ENCODE results near the gene EIF3I. TPM values are rescaled to one million over a fixed set of nuclear protein-coding genes. Genes with fewer than 3 reads are reported as not detected.

Gene EIF3I
- total and polyA plus RNA-seq, 12 donors, result 90.3 to 342 (median 106) TPM

- Histone ChIP-seq H3K27ac (peak overlapping the region; percentile 59 to 98 (median 96)), H3K36me3 (peaks cover 0 to 51% (median 4%) of the 10 kb centered on the region in 9 donors), H3K4me1 (peaks cover 3 to 50% (median 32%) of the 10 kb centered on the region in 9 donors), H3K9me3 (no peaks in the 10 kb centered on the region), H3K4me3 (peak overlapping the region; percentile 4 to 80 (median 72)), H3K27me3 (no peaks in the 10 kb centered on the region)
- 6 to 12% methylated on average over 7 of the region's 7 CpGs for WGBS, 2 donors
- intact Hi-C loops (cut with DNase I), result loop anchor here in 2 of 10 donors (5.0 to 10.0 kb wide), 2 partner anchors 64 to 72 kb away; partner anchors contain the start of gene KPNA6 (in 1 of the 2)
- peak in 7 of 8 donors; percentile 0 to 40 (median 34) for ATAC-seq
- no peak for TF ChIP-seq CTCF (IDR thresholded peaks at IDR 0.05)
- DNase-seq, result no peak
Observed at GRCh38 chr1:32179193-32179442, 43.1 kb upstream of the EIF3I start.

DNA sequence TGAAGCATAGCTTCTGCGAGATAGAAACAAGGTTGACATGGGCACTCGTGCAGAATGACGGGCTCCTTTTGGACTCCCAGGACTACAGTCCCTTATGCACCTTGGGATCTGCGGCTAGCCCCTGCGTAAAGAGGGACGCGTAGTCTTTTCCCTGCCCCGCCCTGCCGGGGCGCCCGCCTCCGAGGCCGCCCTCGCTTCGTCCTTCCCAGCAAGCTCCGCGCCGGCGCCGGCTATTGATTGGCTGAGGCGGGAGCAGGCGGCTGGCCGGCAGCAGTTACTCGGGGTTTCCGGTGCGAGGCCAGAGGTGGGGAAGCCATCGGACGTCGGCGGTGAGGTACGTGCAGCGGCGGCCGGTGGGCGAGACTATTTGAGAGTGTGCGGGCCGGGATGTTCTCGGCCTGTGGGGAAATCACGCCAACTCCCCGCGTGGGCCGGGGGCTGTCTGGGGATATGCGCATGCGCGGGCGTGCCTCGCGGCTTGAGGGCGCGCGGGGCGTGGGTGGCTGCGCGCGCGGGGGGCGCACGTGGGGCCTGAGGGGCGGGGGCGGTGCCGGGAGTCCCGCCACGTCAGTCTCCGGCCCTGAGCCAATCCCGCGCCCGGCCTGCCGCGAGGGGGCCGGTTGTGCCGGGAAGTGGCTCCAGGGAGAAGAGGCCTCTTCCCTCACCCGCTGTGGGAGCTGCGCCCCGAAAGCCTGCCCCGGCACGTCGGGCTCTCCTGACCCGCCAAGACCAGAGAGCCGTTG is 42.6 kb upstream of the EIF3I start, which contains the start of gene TXLNA:
TSS of gene TXLNA (plus strand) at position 233 of the 743 bp plus-strand sequence. CDS start 671 bp downstream, outside the sequence.
- peak in 4 of 9 donors; percentile 18 to 44 (median 34) for TF ChIP-seq CTCF (IDR thresholded peaks at IDR 0.05)
- intact Hi-C loops (cut with DNase I), result loop anchor here in 3 of 10 donors (2.0 to 10.0 kb wide), 3 partner anchors 33 to 72 kb away; partner anchors contain the start of gene KPNA6 (in 1 of the 3)
- ATAC-seq, result peak; percentile 94 to 97 (median 96)
- Histone ChIP-seq H3K4me3 (peak within 1 kb of the TSS; percentile 42 to 80 (median 75)), H3K4me1 (peaks cover 3 to 55% (median 33%) of the 10 kb centered on the region in 9 donors), H3K9me3 (no peaks in the 10 kb centered on the region), H3K27ac (peak within 1 kb of the TSS; percentile 59 to 98 (median 96)), H3K36me3 (peaks cover 0 to 51% (median 9%) of the 10 kb centered on the region in 9 donors), H3K27me3 (no peaks in the 10 kb centered on the region)
- DNase-seq, result peak; percentile 94 to 96
- WGBS, 2 donors, result 0 to 1% methylated on average over 79 of the region's 79 CpGs

GRCh38 chr1:32180186-32181060 is 41.8 kb upstream of the EIF3I start:
- intact Hi-C loops (cut with DNase I), result loop anchor here in 1 of 10 donors (2.0 kb wide), 1 partner anchor 34 kb away; no protein-coding TSS in a partner anchor
- 6 to 7% methylated on average over 36 of the region's 36 CpGs for WGBS, 2 donors
- Histone ChIP-seq H3K27me3 (no peaks in the 10 kb centered on the region), H3K4me3 (peak overlapping the region; percentile 42 to 80 (median 75)), H3K4me1 (peaks cover 3 to 61% (median 39%) of the 10 kb centered on the region in 9 donors), H3K27ac (peak overlapping the region; percentile 59 to 98 (median 96)), H3K9me3 (no peaks in the 10 kb centered on the region), H3K36me3 (peaks cover 0 to 51% (median 16%) of the 10 kb centered on the region in 9 donors)
- DNase-seq, result peak; percentile 44 to 63
- TF ChIP-seq CTCF (IDR thresholded peaks at IDR 0.05), result no peak
- ATAC-seq, result peak; percentile 28 to 58 (median 44)

DNA sequence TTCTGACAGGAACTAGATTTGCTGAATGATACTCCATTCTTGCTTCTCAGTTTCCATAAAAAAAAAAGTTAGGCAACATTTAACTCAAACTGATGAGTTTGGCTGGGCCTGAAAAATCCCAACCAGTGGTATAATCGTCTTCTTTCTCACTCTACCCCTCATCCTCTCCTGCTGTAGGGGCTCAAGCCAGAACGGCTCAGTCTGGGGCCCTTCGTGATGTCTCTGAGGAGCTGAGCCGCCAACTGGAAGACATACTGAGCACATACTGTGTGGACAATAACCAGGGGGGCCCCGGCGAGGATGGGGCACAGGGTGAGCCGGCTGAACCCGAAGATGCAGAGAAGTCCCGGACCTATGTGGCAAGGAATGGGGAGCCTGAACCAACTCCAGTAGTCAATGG is 41.1 kb upstream of the EIF3I start:
- H3K27ac ChIP-seq, result peak overlapping the region in 7 of 10 donors; percentile 90 to 98 (median 96)
- WGBS, 2 donors, result 75 to 76% methylated on average over 9 of the region's 9 CpGs
- DNase-seq, result no peak
- TF ChIP-seq CTCF (IDR thresholded peaks at IDR 0.05), result no peak
- intact Hi-C loops (cut with DNase I), result loop anchor here in 1 of 10 donors (2.0 kb wide), 1 partner anchor 34 kb away; no protein-coding TSS in a partner anchor
- H3K4me1 ChIP-seq, result peaks cover 3 to 66% (median 43%) of the 10 kb centered on the region in 9 donors
- H3K4me3 ChIP-seq, result peak overlapping the region in 8 of 10 donors; percentile 63 to 80 (median 75)
- no peak for ATAC-seq
- H3K27me3 ChIP-seq, result no peaks in the 10 kb centered on the region
- H3K36me3 ChIP-seq, result peaks cover 0 to 57% (median 17%) of the 10 kb centered on the region in 9 donors
- no peaks in the 10 kb centered on the region for H3K9me3 ChIP-seq
